Caco-2 (cell line): ENCODE measurements around the gene PES1. TPM values are rescaled to one million over a fixed set of nuclear protein-coding genes. Genes with fewer than 3 reads are reported as not detected.

Experiments
- BruUV-seq: library from RNA; stranded (reverse); fragments of 400-500 nt; replicated peaks from 2 replicates; lab custom pipeline; 2021; lab: Mats Ljungman, UMichigan
- CTCF ChIA-PET: fragments of 300-600 bp; sonication (Branson Sonifier 250); formaldehyde crosslinking; loops from one replicate; lab custom pipeline; 2022; ENCODE audit warnings: antibody characterized with exemption; lab: Charles Lee
- POLR2A ChIA-PET: fragments of 300-600 bp; sonication (Branson Sonifier 250); formaldehyde crosslinking; loops from one replicate; lab custom pipeline; 2022; ENCODE audit warnings: antibody characterized with exemption; lab: Charles Lee
- DNase-seq, 2 experiments: peaks; one replicate each; pipeline versions ENCODE4 v3.0.0 to v3.0.0-alpha.2; 2020 to 2022
- H3K27me3 ChIP-seq: replicated peaks from 2 replicates; pipeline ENCODE4 v1.6.0; 2011; ENCODE audit warnings: low read length; ENCODE audit not compliant: control insufficient read depth, insufficient read depth
- H3K36me3 ChIP-seq: 2 replicates; pipeline ENCODE4 v1.5.1; 2011; ENCODE audit warnings: low read length; ENCODE audit not compliant: control insufficient read depth, insufficient read depth
- H3K4me1 ChIP-seq: fragments of 250-450 bp; sonication (Bioruptor Pico); 2 replicates; pipeline ENCODE4 v1.5.1; 2020; ENCODE audit warnings: mild to moderate bottlenecking
- H3K4me3 ChIP-seq: 2 replicates; pipeline ENCODE4 v1.5.1; 2011; ENCODE audit warnings: low read depth, mild to moderate bottlenecking, control low read depth, low read length
- H3K9me3 ChIP-seq: fragments of 250-450 bp; sonication (Bioruptor Pico); 2 replicates; pipeline ENCODE4 v1.5.1; 2020; ENCODE audit warnings: mild to moderate bottlenecking, moderate library complexity
- H3K27ac Mint-ChIP-seq: one replicate; pipeline ENCODE4 v1.8.0; 2022; ENCODE audit warnings: mixed read lengths; ENCODE audit not compliant: unreplicated experiment
- H3K27me3 Mint-ChIP-seq: one replicate; pipeline ENCODE4 v1.8.0; 2022; ENCODE audit warnings: mixed read lengths; ENCODE audit not compliant: insufficient read depth, unreplicated experiment
- H3K36me3 Mint-ChIP-seq: one replicate; pipeline ENCODE4 v1.8.0; 2022; ENCODE audit warnings: mild to moderate bottlenecking, mixed read lengths; ENCODE audit not compliant: insufficient read depth, unreplicated experiment
- H3K4me1 Mint-ChIP-seq: one replicate; pipeline ENCODE4 v1.8.0; 2022; ENCODE audit warnings: low read depth, mixed read lengths; ENCODE audit not compliant: unreplicated experiment
- H3K4me3 Mint-ChIP-seq: one replicate; pipeline ENCODE4 v1.8.0; 2022; ENCODE audit warnings: mild to moderate bottlenecking, moderate library complexity, mixed read lengths; ENCODE audit not compliant: unreplicated experiment
- H3K9me3 Mint-ChIP-seq: one replicate; pipeline ENCODE4 v1.8.0; 2022; ENCODE audit warnings: mixed read lengths; ENCODE audit not compliant: unreplicated experiment
- CTCF ChIP-seq, 2 experiments: fragments of 200-600 bp in 1 of 2; IDR thresholded peaks; 1 replicate in 1 of 2; 2 replicates in 1 of 2; pipeline versions ENCODE4 v1.5.1 to v1.8.0; 2011 to 2022; ENCODE audit warnings: antibody characterized with exemption in 1 of 2, control low read depth in 1 of 2, inconsistent platforms in 1 of 2, low read depth in 1 of 2, low read length in 1 of 2, mild to moderate bottlenecking in 1 of 2, moderate library complexity in 1 of 2; ENCODE audit not compliant: insufficient read depth in 1 of 2, severe bottlenecking in 1 of 2, unreplicated experiment in 1 of 2
- intact Hi-C: fragments of 100-400 bp; cut with micrococcal nuclease; formaldehyde crosslinking; loops from one replicate; pipeline ENCODE4 v1.10.0; 2022; ENCODE audit not compliant: unreplicated experiment
- total RNA-seq: library from RNA; stranded (reverse); gene quantifications from 2 replicates; pipeline ENCODE4 v1.2.3, GENCODE V29; 2022

Gene PES1
- total RNA-seq, 1 experiment from 2014 or later, result 110 TPM

DNA sequence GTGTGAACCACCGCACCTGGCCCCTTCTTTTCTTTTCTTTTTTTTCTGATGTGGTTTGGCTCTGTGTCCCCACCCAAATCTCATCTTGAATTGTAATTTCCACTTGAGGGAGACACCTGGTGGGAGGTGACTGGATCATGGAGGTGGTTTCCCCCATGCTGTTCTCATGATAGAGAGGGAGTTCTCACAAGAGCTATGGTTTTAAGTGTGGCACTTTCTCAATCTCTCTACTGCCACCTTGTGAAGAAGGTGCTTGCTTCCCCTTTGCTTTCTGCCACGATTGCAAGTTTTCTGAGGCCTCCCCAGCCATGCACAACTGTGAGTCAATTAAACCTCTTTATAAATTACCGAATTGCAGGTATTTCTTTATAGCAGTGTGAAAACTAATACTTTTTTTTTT, 10.3 kb upstream of the PES1 start:
- ChIA-PET POLR2A (interaction anchor here (0.9 kb wide), 1 partner anchor 10 kb away, joined by 3 read pairs; the partner anchor contains the start of gene PES1), CTCF (interaction anchor here (0.5 to 1.0 kb wide), 12 partner anchors 11 to 320 kb away, joined by 3 to 7 read pairs (median 3); partner anchors contain the start of gene GAL3ST1)
- intact Hi-C loops, result loop anchor here (1.0 kb wide), 1 partner anchor 47 kb away; no protein-coding TSS in a partner anchor
- Histone ChIP-seq H3K9me3 (no peaks in the 10 kb centered on the region), H3K4me3 (no peak overlapping the region), H3K4me1 (peaks cover 11% of the 10 kb centered on the region), H3K36me3 (no peaks in the 10 kb centered on the region), H3K27me3 (no peaks in the 10 kb centered on the region)
- TF ChIP-seq CTCF (IDR thresholded peaks at IDR 0.05; ENCODE audit: insufficient read depth in 1 of 2, low read depth in 1 of 2, low read length in 1 of 2, severe bottlenecking in 1 of 2, unreplicated experiment in 1 of 2), result peak; percentile 46
- peaks cover 2% of the 10 kb centered on the region for H3K4me1 Mint-ChIP-seq
- no peaks in the 10 kb centered on the region for H3K27me3 Mint-ChIP-seq
- no peak overlapping the region for H3K4me3 Mint-ChIP-seq
- BruUV-seq, result no TSS peak
- H3K9me3 Mint-ChIP-seq, result no peaks in the 10 kb centered on the region
- peak in 1 of 2 experiments; percentile 37 for DNase-seq
- H3K36me3 Mint-ChIP-seq, result peaks cover 6% of the 10 kb centered on the region
- H3K27ac Mint-ChIP-seq, result no peak overlapping the region

GRCh38 chr22:30601464-30601863, 9.8 kb upstream of the PES1 start:
- Histone ChIP-seq H3K36me3 (no peaks in the 10 kb centered on the region), H3K9me3 (no peaks in the 10 kb centered on the region), H3K4me1 (peaks cover 11% of the 10 kb centered on the region), H3K27me3 (no peaks in the 10 kb centered on the region), H3K4me3 (no peak overlapping the region)
- intact Hi-C loops, result no loop called here
- Mint-ChIP-seq H3K27me3 (no peaks in the 10 kb centered on the region), H3K36me3 (peaks cover under 1% of the 10 kb centered on the region), H3K27ac (no peak overlapping the region), H3K9me3 (no peaks in the 10 kb centered on the region), H3K4me3 (no peak overlapping the region), H3K4me1 (no peaks in the 10 kb centered on the region)
- CTCF ChIA-PET, result interaction anchor here (0.5 to 1.0 kb wide), 11 partner anchors 10 to 320 kb away, joined by 3 to 7 read pairs (median 3); partner anchors contain the start of gene GAL3ST1
- DNase-seq, result no peak
- POLR2A ChIA-PET, result interaction anchor here (0.9 kb wide), 1 partner anchor 10 kb away, joined by 3 read pairs; the partner anchor contains the start of gene PES1
- no TSS peak for BruUV-seq
- TF ChIP-seq CTCF (IDR thresholded peaks at IDR 0.05; ENCODE audit: insufficient read depth in 1 of 2, low read depth in 1 of 2, low read length in 1 of 2, severe bottlenecking in 1 of 2, unreplicated experiment in 1 of 2), result no peak

DNA sequence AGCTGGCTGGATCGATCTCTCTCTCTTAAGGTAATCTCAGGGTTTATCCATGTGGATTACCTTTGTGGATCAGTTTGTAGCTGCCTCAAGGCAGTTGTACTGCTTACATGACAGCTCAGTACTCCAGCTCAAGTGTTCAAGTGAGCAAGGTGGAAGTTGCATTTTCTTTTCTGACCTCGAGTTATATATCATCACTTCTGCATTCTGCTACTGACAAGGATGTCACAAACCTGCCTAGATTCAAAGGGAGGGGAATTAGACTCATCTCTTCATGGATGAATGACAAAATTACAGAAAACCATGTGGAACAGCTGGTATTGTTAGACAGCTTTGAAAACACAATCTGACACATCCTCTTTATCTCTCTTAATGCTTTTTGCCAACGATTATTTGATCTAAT, 9.2 kb upstream of the PES1 start:
- Mint-ChIP-seq H3K9me3 (no peaks in the 10 kb centered on the region), H3K27me3 (no peaks in the 10 kb centered on the region), H3K27ac (no peak overlapping the region), H3K4me1 (no peaks in the 10 kb centered on the region), H3K36me3 (no peaks in the 10 kb centered on the region), H3K4me3 (no peak overlapping the region)
- Histone ChIP-seq H3K4me1 (peaks cover 7% of the 10 kb centered on the region), H3K27me3 (no peaks in the 10 kb centered on the region), H3K36me3 (no peaks in the 10 kb centered on the region), H3K9me3 (no peaks in the 10 kb centered on the region), H3K4me3 (no peak overlapping the region)
- POLR2A ChIA-PET, result no interaction called here
- intact Hi-C loops, result no loop called here
- TF ChIP-seq CTCF (IDR thresholded peaks at IDR 0.05; ENCODE audit: insufficient read depth in 1 of 2, low read depth in 1 of 2, low read length in 1 of 2, severe bottlenecking in 1 of 2, unreplicated experiment in 1 of 2), result no peak
- CTCF ChIA-PET, result no interaction called here
- BruUV-seq, result no TSS peak
- DNase-seq, result no peak
